Spleen (tissue), 7 donors: ENCODE data around the gene SPON1.

ENCODE experiments used
- POLR2A ChIP-seq, 3 donors: fragments of 450-650 bp; IDR thresholded peaks; one replicate each; pipeline ENCODE4 v1.5.1; 2017; ENCODE audit warnings: antibody characterized with exemption in 3 of 3, mild to moderate bottlenecking in 1 of 3
- POLR2AphosphoS5 ChIP-seq, 3 donors: sonication (generic); formaldehyde crosslinking; IDR thresholded peaks; one replicate each; pipeline ENCODE4 v1.5.1; 2017; ENCODE audit warnings: antibody characterized with exemption in 3 of 3
- TF ChIP-seq, protein P1 (sequence below), 11 experiments: fragments of 200-600 bp in 7 of 11; fragments of 450-650 bp in 4 of 11; sonication (generic) in 4 of 11; IDR thresholded peaks in 8 of 11; conservative IDR thresholded peaks in 3 of 11; 1 replicate in 7 of 11; 2 replicates in 4 of 11; pipeline versions ENCODE4 v1.4.0 to v1.8.0; 2016 to 2021; ENCODE audit warnings: antibody characterized with exemption in 11 of 11, inconsistent platforms in 4 of 11, mild to moderate bottlenecking in 1 of 11
- donor health status: DM: no; HTN: no; CAD: no; lungs with moderate emphysema.
- donor health status: DM: no; HTN: no; CAD: no.
- donor health status: DM: no; HTN: no; CAD: no.

DNA sequence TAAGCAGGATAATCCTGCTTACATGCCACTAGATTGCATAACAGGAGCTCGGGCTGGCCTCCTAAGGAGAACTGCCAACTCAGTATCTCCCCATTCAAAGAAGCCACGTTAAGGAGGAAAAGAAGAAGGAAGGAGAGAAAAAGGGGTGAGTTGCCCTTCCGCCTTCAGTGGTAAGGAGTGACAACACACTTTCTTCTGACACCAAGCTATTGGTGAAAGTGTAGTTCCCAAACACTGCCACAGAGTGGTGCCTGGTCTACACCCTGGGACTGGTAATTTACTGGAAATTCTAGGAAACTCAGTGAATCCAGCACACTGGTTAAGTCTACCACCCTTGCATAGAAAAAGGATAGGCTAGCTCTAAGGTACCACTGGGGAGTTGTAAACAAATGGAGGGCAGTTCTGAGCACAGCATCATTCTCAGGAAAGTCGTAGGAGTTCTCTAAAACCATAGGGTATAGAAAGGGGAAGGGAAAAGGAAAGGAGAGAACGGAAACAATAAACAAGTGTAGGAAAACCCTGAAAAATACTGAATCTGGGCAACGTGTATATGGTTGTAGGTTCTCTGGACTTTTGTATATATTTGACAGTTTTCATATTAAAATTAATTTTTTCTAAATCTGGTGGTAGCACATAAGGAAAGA, 338.3 kb downstream of the SPON1 start:
- TF ChIP-seq, protein P1, sequence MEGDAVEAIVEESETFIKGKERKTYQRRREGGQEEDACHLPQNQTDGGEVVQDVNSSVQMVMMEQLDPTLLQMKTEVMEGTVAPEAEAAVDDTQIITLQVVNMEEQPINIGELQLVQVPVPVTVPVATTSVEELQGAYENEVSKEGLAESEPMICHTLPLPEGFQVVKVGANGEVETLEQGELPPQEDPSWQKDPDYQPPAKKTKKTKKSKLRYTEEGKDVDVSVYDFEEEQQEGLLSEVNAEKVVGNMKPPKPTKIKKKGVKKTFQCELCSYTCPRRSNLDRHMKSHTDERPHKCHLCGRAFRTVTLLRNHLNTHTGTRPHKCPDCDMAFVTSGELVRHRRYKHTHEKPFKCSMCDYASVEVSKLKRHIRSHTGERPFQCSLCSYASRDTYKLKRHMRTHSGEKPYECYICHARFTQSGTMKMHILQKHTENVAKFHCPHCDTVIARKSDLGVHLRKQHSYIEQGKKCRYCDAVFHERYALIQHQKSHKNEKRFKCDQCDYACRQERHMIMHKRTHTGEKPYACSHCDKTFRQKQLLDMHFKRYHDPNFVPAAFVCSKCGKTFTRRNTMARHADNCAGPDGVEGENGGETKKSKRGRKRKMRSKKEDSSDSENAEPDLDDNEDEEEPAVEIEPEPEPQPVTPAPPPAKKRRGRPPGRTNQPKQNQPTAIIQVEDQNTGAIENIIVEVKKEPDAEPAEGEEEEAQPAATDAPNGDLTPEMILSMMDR (IDR thresholded peaks at IDR 0.05 in 8 of 11, conservative IDR thresholded peaks at IDR 0.05 in 3 of 11) = peak; percentile 36 to 85 (median 78)
- TF ChIP-seq POLR2A (IDR thresholded peaks at IDR 0.05) (no peak), POLR2AphosphoS5 (IDR thresholded peaks at IDR 0.05) (peak in 1 of 3 donors; percentile 39)
